NB4 (cell line): ENCODE data around the gene NUAK2.

Experiments used
- DNase-seq: peaks from one replicate; pipeline ENCODE4 v3.0.0; 2010; ENCODE audit warnings: low read depth
- H3K4me3 ChIP-seq: one replicate; pipeline ENCODE4 v1.5.1; 2011; ENCODE audit warnings: mild to moderate bottlenecking, low read depth, low read length, moderate library complexity
- MYC ChIP-seq: IDR thresholded peaks from 2 replicates; pipeline ENCODE4 v1.6.1; 2011; ENCODE audit warnings: low read depth, low read length
- POLR2A ChIP-seq: IDR thresholded peaks from 2 replicates; pipeline ENCODE4 v1.6.1; 2011; ENCODE audit warnings: mild to moderate bottlenecking; ENCODE audit not compliant: insufficient read length; ENCODE audit errors: extremely low read depth
- TF ChIP-seq, protein P1 (sequence below): IDR thresholded peaks from 2 replicates; pipeline ENCODE4 v1.6.1; 2011; ENCODE audit warnings: low read depth, low read length
- TF ChIP-seq, protein P2 (sequence below): IDR thresholded peaks from one replicate; pipeline ENCODE4 v1.5.1; 2012; ENCODE audit warnings: low read depth, low read length

Gene NUAK2

DNA sequence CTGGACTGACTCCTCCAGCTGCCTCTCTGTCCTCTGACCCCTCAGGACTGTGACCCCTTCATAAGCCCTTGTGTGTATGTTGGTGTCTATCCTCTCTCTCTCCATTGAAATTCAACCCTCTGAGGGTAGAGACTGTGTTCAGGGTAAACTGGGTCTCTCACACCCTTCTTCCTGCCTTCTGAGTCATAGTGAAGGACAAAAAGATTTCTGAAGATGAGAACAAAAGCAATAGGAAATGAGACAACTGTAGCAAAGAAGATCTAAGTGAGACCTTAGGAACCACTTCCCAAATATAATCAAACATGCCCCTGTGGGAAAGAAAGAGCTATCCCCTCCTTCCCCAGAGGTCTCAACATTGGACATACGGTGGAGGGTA is 16.9 kb downstream of the NUAK2 start:
- H3K4me3 ChIP-seq, result no peak overlapping the region
- TF ChIP-seq, protein P1, sequence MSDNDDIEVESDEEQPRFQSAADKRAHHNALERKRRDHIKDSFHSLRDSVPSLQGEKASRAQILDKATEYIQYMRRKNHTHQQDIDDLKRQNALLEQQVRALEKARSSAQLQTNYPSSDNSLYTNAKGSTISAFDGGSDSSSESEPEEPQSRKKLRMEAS, result no peak
- TF ChIP-seq, protein P2, sequence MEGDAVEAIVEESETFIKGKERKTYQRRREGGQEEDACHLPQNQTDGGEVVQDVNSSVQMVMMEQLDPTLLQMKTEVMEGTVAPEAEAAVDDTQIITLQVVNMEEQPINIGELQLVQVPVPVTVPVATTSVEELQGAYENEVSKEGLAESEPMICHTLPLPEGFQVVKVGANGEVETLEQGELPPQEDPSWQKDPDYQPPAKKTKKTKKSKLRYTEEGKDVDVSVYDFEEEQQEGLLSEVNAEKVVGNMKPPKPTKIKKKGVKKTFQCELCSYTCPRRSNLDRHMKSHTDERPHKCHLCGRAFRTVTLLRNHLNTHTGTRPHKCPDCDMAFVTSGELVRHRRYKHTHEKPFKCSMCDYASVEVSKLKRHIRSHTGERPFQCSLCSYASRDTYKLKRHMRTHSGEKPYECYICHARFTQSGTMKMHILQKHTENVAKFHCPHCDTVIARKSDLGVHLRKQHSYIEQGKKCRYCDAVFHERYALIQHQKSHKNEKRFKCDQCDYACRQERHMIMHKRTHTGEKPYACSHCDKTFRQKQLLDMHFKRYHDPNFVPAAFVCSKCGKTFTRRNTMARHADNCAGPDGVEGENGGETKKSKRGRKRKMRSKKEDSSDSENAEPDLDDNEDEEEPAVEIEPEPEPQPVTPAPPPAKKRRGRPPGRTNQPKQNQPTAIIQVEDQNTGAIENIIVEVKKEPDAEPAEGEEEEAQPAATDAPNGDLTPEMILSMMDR, result no peak
- TF ChIP-seq MYC (no peak), POLR2A (no peak)
- DNase-seq, result no peak

DNA sequence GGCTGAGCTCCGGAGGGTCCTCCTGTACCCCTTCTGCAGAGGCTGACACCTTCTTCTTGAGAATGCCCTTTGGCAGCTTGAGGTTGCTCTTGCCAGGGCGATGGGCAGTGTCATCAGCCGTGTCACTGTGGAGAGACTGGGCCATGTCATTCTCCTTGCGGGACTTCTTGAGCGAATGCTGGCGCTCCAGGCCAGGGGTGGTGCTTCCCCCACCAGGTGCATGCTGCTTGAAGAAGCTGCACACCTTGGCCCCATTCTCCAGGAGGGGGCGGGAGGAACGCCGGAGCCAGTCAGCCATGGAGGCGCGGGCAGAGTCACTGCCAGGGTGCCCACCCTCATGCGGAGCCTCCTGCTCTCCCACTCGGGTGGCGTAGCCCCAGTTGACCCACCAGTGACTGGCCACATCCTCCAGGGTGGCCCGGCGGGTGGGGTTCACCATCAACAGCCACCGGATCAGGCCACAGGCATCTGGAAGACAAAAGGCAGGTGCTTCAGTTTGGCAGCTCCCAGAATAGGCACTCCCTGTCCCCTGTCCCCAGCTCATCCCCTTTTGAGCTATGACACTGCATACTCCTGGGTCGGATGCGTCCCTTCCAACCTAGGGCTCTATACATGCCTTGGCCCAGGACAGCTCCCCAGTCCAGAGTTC is 17.4 kb downstream of the NUAK2 start:
- TF ChIP-seq, protein P2, result no peak
- no peak for TF ChIP-seq POLR2A
- H3K4me3 ChIP-seq, result no peak overlapping the region
- DNase-seq, result no peak

DNA sequence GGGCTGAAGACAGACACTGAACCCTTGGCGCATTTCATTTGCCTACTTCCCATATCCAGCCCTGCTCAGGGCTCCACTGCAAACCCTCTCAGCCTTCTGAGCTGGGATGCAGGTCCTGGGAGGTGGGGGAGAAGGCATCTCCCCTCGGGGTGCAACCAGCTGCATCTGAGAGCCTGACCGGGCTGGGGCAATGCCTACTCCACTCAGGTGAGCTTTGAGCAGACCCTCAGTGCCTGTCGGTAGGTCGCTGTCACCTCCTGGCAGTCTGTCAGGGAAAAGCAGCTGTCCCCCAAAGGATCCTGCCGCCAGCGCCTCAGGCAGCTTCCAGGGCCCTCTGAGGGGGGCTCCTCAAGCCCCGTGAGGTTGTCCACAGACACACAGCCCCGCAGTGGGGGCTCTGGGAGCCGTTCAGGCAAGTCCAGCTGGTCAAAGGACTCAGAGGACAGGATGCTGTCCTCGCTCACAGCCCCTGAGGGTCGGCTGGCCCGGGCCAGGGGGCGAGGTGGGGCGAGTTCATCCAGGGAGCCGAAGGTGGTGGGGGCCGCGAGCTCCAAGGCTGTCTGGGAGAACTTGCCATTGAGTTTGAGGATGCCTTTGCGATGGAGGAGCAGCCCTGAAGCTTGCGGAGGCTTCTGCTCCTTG is 18.2 kb downstream of the NUAK2 start:
- no peak for DNase-seq
- H3K4me3 ChIP-seq, result no peak overlapping the region
- TF ChIP-seq, protein P1, result no peak
- TF ChIP-seq MYC (no peak), POLR2A (no peak)
- TF ChIP-seq, protein P2, result no peak

DNA sequence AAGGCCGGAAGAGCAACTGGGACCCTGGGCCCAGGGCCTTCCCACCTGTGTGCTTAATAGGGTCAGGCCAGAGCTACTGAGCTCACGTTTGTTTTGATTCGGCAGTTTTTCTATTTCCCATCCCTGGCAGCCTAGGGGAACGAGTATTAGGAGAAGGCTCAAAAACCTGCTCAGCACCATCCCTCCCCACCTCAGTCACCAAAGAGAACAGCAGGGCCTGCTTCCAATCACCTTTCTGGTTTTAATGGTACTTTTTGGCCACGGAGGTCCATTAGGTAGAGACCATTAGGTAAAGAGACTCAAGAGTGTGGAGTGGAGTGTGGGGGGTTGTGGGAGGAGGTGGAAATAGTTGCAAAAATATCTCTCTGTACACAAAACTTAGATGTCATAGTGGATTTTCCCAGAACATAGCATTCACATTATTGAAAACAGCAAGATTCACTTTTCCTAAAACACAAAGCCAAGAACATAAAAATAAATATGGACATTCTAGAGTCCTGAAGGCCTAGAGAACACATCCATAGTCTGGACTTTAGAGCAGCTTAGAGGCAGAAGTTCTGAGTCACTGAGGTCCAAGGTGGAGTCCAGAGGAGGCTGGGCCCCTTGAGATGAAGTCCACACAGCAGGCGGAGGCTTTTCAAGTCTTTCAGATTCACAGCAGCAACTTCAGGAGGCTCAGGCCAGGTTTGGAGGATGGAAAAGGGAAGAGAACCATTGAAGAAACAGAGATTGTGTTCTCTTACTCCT is 19.5 kb downstream of the NUAK2 start:
- no peak overlapping the region for H3K4me3 ChIP-seq
- TF ChIP-seq POLR2A, result no peak
- TF ChIP-seq, protein P1, result no peak
- TF ChIP-seq MYC, result no peak
- TF ChIP-seq, protein P2, result no peak
- no peak for DNase-seq

DNA sequence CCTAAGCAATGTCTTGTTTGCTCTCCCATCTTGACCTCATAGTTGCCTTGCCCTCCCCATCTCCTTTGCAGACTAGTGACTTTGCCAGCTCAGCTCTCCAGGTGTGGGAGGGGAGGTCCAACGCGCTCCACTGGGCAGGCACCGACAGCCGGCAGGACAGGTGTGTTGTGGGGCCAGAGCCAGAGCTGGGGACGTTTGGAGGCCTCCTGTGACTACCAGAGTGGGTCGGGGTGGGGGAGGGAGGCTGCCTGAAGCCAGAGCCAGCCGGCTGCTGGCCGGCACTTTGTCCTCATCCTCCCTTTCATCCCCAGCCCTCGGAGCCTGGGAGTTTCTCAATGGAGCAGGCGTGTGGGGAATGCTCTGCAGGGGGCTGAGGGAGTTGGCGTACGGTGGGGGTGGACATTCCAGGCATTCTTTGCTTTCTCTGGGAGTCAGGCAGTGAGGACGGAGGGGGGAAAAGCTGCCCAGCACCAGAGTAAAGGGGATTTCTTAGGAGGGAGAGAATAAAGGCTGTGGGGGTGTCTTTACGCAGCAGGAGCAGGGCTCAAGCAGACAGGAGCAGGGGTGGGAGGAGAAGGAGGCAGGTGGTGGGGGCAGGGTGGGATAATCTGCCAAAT is 20.2 kb downstream of the NUAK2 start:
- no peak overlapping the region for H3K4me3 ChIP-seq
- TF ChIP-seq, protein P1, result no peak
- no peak for TF ChIP-seq POLR2A
- TF ChIP-seq MYC, result no peak
- TF ChIP-seq, protein P2, result no peak
- DNase-seq, result no peak
